Measurements from ENCODE around the gene ZNF334. TPM values are rescaled to one million over a fixed set of nuclear protein-coding genes. Genes with fewer than 3 reads are reported as not detected.

The ZNF334 gene
- total RNA-seq (2021) = 3.7 and 3.8 TPM in 2 replicates
- Bru-seq, nascent RNA = percentile 48 among the genes with signal in this experiment
- BruChase-seq, experiment 1, labeled RNA remaining after a 2-hour chase = percentile 50 among the genes with signal in this experiment
- BruChase-seq, experiment 2, labeled RNA remaining after a 6-hour chase = percentile 45 among the genes with signal in this experiment
- long read RNA-seq, partial matches to known transcripts = 0 of 2 reads
- long read RNA-seq, other reads (novel, unspliced or antisense) = 1 of 2 reads

GRCh38 chr20:46512943-46513844 is at the start of gene ZNF334:
ZNF334 (minus strand) TSS chr20:46513559; CDS start chr20:46512102, 1,457 bp downstream.
- Histone ChIP-seq H4K20me1 (ENCODE audit: insufficient read depth) (0 out of 2 replicates have a peak, but pooled peaks cover 2% of the 10 kb centered on the region), H3F3A (ENCODE audit: insufficient read depth, low read depth) (no peaks in the 10 kb centered on the region), H2AFZ (no peak within 1 kb of the TSS), H3K9me2 (ENCODE audit: insufficient read depth) (no peaks in the 10 kb centered on the region; the same call in 1 of the 2 replicates), H3K9me3 (ENCODE audit: insufficient read depth, low read depth) (peaks cover 3% of the 10 kb centered on the region; the same call in 1 of the 2 replicates), H3K4me3 (no peak within 1 kb of the TSS), H3K79me2 (ENCODE audit: low read depth) (no peaks in the 10 kb centered on the region), H3K4me2 (no peak within 1 kb of the TSS), H3K4me1 (replicated peaks; ENCODE audit: insufficient read depth) (no peaks in the 10 kb centered on the region), H3K27ac (no peak within 1 kb of the TSS), H3K27me3 (ENCODE audit: insufficient read depth, low read depth) (peaks cover 76% of the 10 kb centered on the region), H3K36me3 (ENCODE audit: low read depth) (no peaks in the 10 kb centered on the region)
- ChIA-PET POLR2A (ENCODE audit: unreplicated experiment) (no interaction called here), CTCF (no interaction called here)
- intact Hi-C loops (cut with micrococcal nuclease; ENCODE audit: unreplicated experiment) = no loop called here
- no peak for TF ChIP-seq CTCF (conservative IDR thresholded peaks at IDR 0.05)
- TF ChIP-seq EZH2 (IDR thresholded peaks at IDR 0.05; ENCODE audit: low read depth) = no peak
- peak in 1 of 2 experiments; percentile 28 for DNase-seq
- TSS peak; percentile 64 for BruUV-seq (replicated peaks)

- TF ChIP-seq CTCF (conservative IDR thresholded peaks at IDR 0.05) = peak; percentile 96
- TF ChIP-seq EZH2 (IDR thresholded peaks at IDR 0.05; ENCODE audit: low read depth) = no peak
- H3F3A ChIP-seq (ENCODE audit: insufficient read depth, low read depth) = no peaks in the 10 kb centered on the region
- no TSS peak for BruUV-seq (replicated peaks)
- no peak overlapping the region for H3K4me3 ChIP-seq
- ChIA-PET POLR2A (ENCODE audit: unreplicated experiment) (no interaction called here), CTCF (interaction anchor here (0.5 kb wide), 1 partner anchor 56 kb away, joined by 8 read pairs; no protein-coding TSS in a partner anchor)
- H3K27ac ChIP-seq = no peak overlapping the region
- no peaks in the 10 kb centered on the region for H3K27me3 ChIP-seq (ENCODE audit: insufficient read depth, low read depth)
- H3K4me2 ChIP-seq = peak overlapping the region; percentile 32
- H3K4me1 ChIP-seq (replicated peaks; ENCODE audit: insufficient read depth) = no peaks in the 10 kb centered on the region
- no peaks in the 10 kb centered on the region for H3K79me2 ChIP-seq (ENCODE audit: low read depth)
- no peak overlapping the region for H2AFZ ChIP-seq
- H3K9me2 ChIP-seq (ENCODE audit: insufficient read depth) = no peaks in the 10 kb centered on the region
- H4K20me1 ChIP-seq (ENCODE audit: insufficient read depth) = no peaks in the 10 kb centered on the region
- DNase-seq = peak; percentile 40 to 59
- intact Hi-C loops (cut with micrococcal nuclease; ENCODE audit: unreplicated experiment) = no loop called here
- H3K36me3 ChIP-seq (ENCODE audit: low read depth) = no peaks in the 10 kb centered on the region
- H3K9me3 ChIP-seq (ENCODE audit: insufficient read depth, low read depth) = no peaks in the 10 kb centered on the region
Measured at GRCh38 chr20:46562373-46563169, 49.2 kb upstream of the ZNF334 start.

GRCh38 chr20:46562009-46562372 is 48.6 kb upstream of the ZNF334 start:
- H4K20me1 ChIP-seq (ENCODE audit: insufficient read depth) = no peaks in the 10 kb centered on the region
- BruUV-seq (replicated peaks) = no TSS peak
- H2AFZ ChIP-seq = no peak overlapping the region
- H3K4me3 ChIP-seq = no peak overlapping the region
- no peaks in the 10 kb centered on the region for H3K36me3 ChIP-seq (ENCODE audit: low read depth)
- peak overlapping the region; percentile 32 for H3K4me2 ChIP-seq
- ChIA-PET CTCF (no interaction called here), POLR2A (ENCODE audit: unreplicated experiment) (no interaction called here)
- H3K79me2 ChIP-seq (ENCODE audit: low read depth) = no peaks in the 10 kb centered on the region
- H3K4me1 ChIP-seq (replicated peaks; ENCODE audit: insufficient read depth) = no peaks in the 10 kb centered on the region
- no peak for DNase-seq
- H3K9me2 ChIP-seq (ENCODE audit: insufficient read depth) = no peaks in the 10 kb centered on the region
- H3K9me3 ChIP-seq (ENCODE audit: insufficient read depth, low read depth) = no peaks in the 10 kb centered on the region
- no peak overlapping the region for H3K27ac ChIP-seq
- no peaks in the 10 kb centered on the region for H3F3A ChIP-seq (ENCODE audit: insufficient read depth, low read depth)
- TF ChIP-seq EZH2 (IDR thresholded peaks at IDR 0.05; ENCODE audit: low read depth) = no peak
- no peak for TF ChIP-seq CTCF (conservative IDR thresholded peaks at IDR 0.05)
- intact Hi-C loops (cut with micrococcal nuclease; ENCODE audit: unreplicated experiment) = no loop called here
- H3K27me3 ChIP-seq (ENCODE audit: insufficient read depth, low read depth) = no peaks in the 10 kb centered on the region

Data from PC-9 (cell line).